LNCAP (cell line): Measurements from ENCODE around the gene ALOXE3.

Experiments
- TF ChIP-seq, protein P1 (sequence below): fragments of 450-650 bp; IDR thresholded peaks from 2 replicates; pipeline ENCODE4 v1.5.1; 2017; ENCODE audit warnings: mild to moderate bottlenecking

The ALOXE3 gene

DNA sequence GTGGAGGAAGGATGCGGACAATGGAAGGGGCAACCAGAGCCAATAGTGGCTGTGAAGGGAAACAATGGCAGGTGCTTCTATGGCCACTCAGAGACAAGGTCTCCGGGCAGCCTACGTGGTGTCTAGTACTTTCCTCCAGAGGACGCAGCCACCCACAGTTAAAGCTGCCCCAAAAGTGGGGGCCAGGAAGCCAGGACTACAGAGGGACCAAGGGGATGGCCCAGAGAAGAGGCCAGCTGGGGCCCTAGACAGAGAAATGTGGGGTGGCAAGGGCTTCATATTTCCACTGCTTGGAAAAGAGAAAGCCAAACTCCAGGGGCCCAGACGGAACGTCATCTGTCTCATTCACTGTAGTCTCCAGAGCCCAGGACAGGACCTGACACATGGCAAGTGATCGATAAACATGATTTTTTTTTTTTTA lies 34.7 kb upstream of the ALOXE3 start:
- TF ChIP-seq, protein P1, sequence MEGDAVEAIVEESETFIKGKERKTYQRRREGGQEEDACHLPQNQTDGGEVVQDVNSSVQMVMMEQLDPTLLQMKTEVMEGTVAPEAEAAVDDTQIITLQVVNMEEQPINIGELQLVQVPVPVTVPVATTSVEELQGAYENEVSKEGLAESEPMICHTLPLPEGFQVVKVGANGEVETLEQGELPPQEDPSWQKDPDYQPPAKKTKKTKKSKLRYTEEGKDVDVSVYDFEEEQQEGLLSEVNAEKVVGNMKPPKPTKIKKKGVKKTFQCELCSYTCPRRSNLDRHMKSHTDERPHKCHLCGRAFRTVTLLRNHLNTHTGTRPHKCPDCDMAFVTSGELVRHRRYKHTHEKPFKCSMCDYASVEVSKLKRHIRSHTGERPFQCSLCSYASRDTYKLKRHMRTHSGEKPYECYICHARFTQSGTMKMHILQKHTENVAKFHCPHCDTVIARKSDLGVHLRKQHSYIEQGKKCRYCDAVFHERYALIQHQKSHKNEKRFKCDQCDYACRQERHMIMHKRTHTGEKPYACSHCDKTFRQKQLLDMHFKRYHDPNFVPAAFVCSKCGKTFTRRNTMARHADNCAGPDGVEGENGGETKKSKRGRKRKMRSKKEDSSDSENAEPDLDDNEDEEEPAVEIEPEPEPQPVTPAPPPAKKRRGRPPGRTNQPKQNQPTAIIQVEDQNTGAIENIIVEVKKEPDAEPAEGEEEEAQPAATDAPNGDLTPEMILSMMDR: no peak

DNA sequence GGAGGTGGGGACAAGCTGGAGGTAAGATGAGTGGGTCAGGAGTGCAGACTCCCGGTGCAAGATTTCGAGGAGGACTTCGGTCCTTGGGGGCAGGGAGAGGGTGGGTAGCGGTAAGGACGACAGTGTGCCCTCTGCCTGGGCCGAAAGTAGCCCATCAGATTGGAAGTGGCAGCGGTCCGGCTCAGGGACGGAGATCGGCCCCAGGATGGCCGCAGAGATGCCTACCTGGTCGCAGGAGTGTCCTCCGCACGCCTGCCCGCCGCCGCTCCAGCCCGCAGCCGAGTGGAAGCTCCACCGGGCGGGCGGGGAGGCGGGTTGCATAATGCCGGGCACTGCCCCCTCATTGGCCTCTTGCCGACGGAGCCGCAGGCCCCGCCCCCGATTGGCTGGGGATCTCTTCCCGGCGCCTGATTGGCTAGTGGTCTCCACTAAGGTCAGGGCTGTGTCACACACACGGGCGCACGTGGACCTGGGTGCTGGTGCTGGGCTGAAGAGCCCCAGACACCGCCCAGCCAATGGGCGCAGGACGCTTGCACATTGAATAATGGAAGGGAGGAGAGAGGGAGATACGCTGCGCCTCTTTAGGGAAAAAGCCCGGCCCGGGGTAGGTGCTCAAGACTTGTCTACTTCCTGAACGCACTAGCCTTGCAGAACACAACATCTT lies 33.9 kb upstream of the ALOXE3 start, which contains the start of gene PER1:
Gene PER1 (minus strand): TSS at position 293 of the 664 bp plus-strand sequence. CDS start 1,698 bp downstream, outside the sequence.
- TF ChIP-seq, protein P1: no peak

DNA sequence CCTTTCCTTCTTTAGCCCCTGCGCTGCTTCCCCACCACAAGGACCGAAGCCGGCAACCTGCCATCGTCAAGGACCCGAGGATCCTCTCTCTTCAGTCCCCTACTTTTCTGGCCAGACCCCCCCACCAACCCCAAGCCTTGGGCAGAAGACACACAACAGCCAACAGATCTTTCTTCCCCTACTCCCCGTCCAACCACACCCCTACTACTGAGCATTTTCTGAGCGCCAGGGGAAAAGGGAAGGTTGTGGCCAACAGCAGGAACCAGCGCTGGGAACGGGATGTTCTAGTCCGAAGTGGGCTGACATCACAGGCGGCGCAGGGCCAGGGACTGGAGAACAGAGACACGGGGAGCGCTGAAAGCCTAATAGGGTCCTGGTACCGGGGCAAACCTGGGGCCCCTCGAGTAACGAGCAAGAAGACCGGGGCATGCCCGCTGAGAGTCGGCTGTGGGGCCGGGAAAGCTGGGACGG lies 33.4 kb upstream of the ALOXE3 start:
- TF ChIP-seq, protein P1: no peak

DNA sequence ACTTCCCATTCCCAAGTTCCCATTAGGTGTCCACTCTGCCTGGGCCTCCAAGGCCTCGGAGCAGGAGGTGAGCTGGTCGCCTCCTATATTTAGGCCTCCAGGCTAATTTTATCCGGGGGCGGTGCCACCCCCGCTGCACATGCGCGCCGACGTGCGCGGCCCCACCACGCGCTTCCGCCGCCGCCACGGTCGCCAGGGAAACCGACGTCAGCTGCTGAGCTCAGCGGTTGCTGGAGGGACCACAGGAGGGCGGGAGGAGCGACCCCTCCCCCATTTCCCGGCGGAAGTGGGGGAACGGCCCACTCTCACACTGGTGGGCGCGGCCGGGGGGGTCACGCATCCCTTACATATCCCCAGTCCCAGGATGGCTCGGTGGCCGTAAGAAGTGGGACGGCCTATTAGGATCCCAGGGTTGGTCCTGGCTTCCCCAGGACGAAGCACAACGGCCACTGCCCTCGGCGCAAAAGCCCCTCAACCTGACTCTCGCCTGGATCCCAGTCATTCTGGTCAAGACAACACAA lies 32.9 kb upstream of the ALOXE3 start:
- TF ChIP-seq, protein P1: no peak

DNA sequence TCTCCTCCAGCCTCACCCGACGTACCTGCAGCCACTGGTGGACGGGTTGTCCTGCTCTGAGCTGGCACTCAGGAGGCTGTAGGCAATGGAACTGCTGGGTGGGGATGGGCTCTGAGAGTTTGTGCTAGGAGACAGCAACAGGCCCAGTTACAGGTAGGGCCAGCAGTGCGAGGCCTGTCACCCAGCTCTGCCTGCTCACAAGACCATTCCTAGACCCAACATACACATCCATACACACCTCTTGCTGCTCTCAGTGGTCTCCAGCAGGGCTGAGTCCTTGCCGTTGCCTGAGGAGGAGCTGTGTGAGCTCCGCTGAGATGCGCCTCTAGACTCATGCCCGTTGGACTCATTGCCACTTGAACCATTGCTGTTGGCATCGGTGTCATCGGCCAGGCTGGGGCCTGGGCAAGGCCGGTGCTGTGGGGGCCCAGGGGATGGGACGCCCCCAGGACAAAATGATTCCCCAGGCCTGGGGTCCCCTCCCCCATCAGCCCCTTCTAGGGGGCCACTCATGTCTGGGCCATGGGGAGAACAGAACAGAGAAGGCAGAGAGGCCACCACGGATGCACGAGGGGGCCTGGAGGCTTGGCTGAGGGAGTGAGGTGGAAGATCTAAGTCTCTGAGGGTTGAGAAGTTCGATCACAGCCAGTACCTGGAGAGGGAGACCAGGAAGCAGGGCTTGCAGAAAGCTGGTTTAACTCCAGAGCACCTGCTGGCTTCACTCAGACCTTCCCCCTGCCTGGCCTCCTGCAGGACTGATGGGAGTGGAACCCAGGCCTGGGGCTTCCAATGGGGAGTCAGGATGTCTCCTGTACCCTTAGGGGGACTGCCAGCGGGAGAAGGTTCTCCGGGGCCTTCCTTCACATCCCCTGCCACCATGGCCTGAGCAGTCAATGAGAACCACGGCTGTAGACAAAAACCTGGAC lies 32.1 kb upstream of the ALOXE3 start:
- TF ChIP-seq, protein P1: no peak

DNA sequence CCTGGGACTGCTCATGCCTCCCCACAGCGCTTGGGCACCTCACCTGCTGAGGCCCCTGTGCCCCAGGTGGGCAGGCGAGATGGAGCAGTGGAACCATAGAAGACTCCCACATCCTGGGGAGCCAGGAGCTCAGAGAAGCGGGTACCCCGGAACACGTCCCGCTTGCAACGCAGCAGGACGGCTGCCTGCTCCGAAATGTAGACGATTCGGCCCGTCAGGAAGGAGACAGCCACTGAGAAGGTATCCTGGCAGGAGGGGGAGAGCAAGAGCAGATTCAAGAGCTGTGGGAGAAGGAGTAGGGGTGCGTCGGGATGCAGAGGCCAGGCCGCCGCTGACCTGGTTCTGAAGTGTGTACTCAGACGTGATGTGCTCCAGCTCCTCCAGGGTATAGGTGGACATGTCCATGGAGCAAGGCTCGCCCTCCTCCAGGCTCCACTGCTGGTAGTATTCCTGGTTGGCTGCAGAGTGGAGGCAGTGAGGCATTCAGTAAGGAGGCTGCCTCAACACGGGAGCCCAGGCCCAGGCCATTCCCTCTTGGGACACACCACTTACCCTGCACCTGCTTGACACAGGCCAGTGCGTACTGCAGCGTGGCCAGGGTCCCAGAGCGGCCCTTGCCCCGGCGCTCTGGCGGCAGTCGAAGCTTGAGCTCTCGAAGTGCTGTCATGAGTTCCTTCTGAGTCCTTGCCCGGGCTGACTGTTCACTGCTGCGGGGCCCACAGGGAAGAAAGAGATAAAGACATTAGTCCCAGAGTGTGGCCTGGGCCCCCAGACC lies 31.3 kb upstream of the ALOXE3 start:
- TF ChIP-seq, protein P1: no peak

DNA sequence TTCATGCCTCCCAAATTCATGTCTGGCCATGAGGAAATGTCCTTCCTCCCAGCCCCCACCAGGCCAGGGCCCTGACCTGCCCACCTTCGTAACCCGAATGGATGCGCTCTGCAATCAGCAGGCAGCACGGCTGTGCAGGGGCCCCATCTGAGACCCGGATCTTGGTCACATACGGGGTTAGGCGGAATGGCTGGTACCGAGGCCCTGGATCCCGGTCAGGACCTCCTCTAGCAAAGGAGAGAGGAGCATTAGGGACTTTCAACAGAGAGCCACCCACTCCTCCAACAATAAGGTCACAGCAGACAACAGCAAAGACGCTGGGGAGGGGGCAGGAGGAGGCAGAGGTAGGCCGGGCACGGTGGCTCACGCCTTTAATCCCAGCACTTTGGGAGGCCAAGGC lies 30.2 kb upstream of the ALOXE3 start:
- TF ChIP-seq, protein P1: no peak
